GM21367 (cell line): Measurements from ENCODE around the gene SLC9A8.

Source experiments
- ATAC-seq: cut with Tn5 transposase; IDR thresholded peaks from one replicate; pipeline ENCODE4 v1.9.1; 2021; ENCODE audit not compliant: unreplicated experiment

SLC9A8 gene

DNA sequence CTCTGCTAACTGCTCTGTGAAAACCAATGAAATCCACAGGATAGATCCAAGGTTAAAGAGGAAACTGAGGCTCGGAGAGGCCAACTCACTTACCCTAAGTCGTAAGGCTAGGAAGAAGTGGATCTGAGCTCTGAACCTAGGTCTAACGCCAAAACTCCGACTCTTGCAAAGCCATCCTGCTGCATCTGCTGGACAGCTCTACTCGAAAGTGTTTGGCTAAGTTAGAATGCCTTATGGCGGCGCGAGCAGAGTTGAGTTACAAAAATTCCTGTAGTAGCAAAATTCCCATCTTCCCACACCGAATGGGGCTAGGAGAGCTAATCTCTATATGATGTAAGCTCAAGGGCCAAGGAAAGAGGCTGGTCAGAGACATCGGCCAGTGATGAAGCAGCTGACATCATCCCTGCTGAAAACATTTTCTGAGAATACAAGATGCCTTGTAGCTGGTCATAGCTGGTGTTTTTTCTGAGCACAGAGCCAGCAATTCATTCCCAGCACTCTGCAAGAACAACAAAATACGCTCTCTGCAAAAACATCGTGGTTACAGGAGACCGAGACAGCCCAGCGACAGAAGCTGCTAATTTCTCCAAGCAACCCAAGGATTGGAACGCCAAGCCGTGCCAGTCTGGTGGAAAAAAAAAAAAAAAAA is 100.9 kb downstream of the SLC9A8 start:
- ATAC-seq, result no peak

DNA sequence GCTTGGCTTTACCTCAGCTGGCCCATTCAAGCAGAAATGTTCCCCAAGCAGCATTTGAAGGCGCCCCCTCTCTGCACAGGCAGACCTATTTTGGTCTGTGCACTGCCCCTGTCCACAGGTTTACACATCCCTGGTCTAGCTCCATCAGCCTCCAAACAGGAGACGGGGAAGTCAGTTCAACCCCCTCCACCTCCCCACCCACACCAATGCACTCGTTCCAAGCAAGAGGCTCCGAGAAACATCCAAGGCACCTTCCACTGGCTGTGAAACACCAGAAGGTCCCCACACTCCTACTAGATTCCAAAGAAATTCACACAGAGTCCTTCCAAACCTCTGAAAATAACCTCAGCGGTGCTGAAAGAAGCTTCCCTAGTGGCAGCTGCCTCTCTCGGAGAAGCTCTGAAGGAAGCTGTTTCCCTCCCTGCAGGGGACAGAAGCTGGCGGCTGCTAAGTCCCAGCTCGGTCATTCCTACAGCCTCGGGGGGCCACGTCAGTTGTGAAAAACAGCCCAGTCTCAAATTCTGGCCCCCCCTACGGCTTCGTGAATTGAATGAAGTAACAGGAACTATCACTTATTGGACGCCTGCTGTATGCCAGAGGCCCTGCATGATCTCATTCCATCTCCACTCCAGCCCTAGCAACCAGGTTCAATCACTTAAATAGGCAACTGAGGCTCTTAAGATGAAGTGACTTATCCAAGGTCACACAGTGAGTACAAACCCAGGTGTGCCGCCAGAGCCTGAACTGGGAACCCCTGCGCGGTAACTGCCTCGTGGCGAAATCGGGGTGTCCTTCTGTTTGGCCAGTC is 101.9 kb downstream of the SLC9A8 start:
- ATAC-seq, result peak; percentile 8

DNA sequence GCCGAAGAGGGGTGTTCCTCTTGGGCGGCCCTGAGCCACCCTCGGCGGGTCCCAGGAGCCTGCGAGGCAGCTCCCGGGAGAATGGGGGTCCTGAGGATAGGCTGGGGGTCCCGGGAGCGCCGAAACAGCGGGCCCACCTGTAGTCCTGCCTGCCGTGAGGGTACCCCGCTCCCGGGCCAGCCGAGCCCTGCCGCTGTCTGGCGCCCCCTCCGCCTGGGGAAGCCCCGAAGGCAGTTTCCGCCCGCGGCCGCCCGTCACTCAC is 102.4 kb downstream of the SLC9A8 start:
- ATAC-seq, result peak; percentile 19

DNA sequence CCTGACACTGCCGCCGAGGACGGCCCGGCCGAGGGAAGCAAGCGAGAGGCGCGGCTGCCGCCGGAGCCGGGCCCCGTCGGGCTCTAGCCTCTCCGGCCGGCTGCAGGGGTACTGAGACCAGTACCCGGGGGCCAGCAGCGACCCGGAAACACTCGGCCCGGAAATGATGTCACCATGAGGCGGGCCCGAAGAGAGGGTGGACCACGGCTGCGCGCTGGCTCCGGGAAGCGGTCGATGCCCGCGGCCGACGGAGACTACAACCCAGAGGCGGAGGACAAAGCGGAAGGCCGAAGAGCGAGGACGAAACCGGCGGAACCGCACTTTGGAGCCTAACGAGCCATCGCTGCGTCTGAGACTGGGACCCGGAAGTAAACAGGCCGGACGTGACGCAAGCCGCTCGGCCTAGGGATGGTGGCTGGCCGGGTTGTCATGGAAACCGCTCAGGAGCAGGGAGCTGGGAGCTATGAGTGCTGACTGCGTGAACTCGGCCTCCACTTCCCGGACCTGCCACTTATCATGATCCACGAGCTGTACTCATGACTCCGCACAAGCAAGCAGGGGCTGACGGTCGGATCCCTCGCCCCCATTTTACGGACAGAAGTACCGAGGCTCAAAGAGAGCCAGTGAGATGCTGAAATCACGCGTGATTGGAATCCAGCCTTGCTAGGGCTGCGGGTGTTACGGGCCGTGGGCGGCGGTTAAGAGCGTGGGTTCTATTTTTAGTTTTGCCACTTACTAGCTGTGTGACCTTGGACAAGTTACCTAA is 102.9 kb downstream of the SLC9A8 start, which contains the start of gene SPATA2:
Gene SPATA2, minus strand, starts transcription at position 150 of the 766 bp plus-strand sequence. CDS start 7,039 bp downstream, outside the sequence.
- ATAC-seq, result peak; percentile 75

DNA sequence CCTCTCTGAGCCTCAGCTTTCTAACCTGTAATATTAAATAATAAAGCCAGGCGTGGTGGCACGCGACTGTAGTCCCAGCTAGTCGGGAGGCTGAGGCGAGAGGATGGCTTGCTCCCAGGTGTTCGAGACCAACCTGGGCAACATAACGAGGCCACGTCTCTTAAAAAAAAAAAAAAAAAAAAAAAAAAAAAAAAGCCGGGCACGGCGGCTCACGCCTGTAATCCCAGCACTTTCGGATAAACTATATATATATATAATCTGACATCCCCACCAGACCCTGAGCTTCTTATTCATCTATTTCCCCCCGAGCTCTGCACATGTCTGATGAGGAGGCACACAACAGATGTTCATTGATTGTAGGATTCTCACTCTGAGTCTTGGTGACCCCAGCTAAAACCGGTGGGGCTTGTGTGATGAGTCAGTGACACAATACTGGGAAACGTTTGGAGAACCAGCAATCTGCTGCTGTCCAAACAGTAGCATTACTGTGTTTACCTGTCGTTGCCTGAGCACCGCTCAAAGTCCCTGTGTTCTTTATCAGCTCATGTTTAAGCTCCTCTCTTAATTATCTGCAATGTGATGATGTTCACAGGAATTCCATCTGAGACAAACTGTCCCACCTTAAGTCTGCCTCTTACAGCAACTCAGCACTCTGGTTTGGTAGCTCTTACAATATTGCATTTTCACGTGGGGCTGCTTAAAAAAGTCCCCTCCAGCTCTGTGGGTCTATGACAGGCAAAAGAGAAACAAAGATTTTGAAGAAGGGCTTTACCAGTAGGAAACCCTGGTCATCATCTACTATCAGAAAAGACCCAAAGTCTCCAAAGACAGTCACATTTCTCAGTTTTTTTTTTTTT is 103.7 kb downstream of the SLC9A8 start:
- no peak for ATAC-seq

DNA sequence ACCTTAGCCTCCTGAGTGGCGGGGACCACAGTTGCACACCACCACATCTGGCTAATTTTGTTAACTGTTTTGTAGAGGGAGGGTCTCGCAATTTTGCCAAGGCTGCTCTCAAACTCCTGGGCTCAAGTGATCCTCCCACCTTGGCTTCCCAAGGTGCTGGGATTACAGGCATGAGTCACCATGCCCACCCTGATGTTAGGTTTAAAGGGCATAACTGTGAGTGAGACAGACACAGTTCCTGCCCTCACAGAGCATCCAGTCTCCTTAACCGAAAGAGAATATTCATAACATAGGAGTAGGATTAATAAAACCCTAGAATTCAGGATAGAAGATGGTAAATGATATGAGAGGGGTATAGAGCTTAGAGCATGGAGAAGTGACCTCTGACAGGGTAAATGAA is 105.8 kb downstream of the SLC9A8 start:
- ATAC-seq, result no peak

DNA sequence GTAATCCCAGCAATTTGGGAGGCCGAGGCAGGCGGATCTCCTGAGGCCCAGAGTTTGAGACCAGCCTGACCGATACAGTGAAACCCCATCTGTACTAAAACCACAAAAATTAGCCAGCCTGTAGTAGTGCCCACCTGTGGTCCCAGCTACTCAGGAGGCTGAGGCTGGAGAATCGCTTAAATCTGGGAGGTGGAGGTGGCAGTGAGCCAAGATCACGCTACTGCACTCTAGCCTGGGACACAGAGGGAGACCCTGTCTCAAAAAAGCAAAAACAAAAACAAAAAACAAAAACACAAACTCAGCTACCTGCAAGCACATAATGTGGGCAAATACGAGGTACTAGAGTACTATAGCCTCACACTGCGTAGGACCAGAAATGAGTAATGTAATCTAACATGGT is 106.4 kb downstream of the SLC9A8 start:
- no peak for ATAC-seq

DNA sequence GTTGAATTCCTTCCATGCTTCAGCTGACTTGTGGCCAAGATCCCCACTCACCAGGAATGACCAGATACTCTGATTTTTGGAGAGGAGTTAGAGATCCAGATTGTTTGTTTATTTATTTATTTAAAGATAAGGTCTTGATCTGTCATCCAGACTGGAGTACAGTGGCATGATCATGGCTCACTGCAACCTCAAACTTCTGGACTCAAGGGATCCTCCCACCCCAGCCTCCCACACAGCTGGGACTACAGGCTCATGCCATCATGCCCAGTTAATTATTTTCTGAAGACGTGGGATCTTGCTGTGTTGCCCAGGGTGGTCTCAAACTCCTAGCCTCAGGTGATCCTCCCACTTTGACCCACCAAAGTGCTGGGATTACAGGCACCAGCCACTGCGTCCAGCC is 106.8 kb downstream of the SLC9A8 start:
- no peak for ATAC-seq

DNA sequence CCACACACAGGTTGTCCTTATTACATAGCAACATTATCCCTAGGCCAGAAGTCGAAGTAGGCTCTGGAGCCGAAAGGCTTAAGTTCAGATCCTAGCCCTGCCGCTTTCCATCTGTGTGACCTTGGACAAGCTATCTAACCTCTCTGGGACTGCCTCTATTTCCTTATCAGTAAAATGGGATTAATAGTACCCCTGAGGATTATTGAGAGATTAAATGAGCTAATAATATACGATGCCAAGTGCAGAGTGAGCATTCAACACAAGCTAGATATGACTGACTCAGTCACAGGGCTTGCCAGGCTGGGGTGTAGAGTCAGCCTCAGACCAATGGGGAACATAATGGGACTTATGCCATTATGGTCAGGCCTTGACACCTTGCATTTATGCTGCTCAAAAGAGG is 111.6 kb downstream of the SLC9A8 start:
- no peak for ATAC-seq

DNA sequence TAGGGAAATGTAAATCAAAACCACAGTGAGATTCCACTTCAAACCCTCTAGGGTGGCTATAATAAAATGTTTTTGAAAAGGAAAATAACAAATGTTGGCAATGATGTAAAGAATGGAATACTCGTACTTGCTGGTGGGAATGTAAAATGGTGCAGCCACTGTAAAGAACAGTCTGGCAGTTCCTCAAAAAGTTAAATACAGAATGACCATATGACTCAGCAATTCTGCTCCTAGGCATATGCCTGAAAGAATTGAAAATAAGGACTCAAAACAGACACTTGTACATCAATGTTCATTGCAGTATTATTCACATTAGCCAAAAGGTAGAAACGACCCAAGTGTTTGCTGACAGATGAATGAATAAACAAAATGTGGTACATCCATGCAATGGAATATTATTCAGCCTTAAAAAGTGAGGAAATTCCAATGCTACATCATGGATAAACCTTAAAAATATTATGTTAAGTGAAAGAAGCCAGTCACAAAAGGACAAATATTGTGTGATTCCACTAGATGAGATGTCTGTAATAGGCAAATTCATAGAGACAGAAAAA is 113.3 kb downstream of the SLC9A8 start:
- ATAC-seq, result no peak

DNA sequence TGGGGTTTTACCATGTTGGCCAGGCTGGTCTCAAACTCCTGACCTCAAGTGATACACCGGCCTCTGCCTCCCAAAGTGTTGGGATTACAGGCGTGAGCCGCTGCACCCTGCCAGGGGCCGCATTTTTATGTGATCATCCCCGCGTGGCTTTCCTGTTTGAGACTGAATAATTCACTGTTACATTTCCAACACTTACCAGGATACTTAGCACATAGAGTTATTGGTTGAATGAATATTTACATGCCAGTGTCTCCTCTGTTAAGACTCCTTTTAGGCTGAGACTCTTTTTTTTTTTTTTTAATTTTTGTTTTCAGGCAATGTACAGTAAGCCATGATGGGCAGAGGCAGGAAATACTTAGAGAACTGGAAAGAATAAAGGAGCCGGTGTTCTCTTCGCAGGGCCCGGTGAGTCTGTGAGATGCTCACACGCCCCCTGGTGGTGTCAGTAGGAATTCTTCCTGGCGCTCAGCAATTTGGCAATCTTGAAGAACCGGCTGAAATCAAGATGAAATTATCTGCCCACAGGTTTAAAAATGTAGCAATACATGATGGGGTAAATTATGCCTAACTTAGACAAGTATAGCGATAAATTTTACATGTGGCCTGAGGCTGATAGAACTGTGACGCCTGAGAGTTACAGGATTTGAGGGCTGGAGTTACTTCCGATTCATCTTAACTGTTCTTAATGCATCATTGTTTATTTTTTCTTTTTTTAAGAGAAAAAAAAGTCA is 115.9 kb downstream of the SLC9A8 start:
- ATAC-seq, result no peak

DNA sequence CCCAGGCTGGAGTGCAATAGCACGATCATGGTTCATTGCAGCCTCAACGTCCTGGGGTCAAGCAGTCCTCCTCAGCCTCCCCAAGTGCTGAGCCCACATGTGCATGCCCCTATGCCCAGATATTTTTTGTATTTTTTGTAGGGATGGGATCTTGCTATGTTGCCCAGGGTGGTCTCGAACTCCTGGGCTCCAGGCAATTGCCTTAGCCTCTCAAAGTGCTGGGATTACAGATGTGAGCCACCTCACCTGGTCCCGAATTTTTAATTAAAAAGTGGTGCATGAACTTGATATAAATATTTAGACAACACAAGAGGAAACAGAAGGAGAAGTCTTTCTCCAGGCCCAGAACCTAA is 116.5 kb downstream of the SLC9A8 start:
- ATAC-seq, result no peak

DNA sequence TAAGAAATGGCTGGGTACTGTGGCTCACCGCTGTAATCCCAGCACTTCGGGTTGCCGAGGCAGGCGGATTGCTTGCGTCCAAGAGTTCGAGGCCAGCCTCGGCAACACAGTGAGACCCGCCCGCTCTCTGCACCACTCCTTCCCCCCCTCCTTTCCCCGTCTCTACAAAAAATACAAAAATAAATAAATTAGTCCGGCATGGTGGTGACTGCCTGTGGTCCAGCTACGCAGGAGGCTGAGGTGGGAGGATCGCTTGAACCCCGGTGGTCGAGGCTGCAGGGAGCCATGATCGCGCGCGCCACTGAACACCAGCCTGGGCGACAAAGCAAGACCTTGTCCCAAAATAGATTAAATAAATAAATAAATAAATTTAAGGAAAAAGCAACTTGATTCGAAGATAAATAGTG is 123.1 kb downstream of the SLC9A8 start:
- no peak for ATAC-seq

DNA sequence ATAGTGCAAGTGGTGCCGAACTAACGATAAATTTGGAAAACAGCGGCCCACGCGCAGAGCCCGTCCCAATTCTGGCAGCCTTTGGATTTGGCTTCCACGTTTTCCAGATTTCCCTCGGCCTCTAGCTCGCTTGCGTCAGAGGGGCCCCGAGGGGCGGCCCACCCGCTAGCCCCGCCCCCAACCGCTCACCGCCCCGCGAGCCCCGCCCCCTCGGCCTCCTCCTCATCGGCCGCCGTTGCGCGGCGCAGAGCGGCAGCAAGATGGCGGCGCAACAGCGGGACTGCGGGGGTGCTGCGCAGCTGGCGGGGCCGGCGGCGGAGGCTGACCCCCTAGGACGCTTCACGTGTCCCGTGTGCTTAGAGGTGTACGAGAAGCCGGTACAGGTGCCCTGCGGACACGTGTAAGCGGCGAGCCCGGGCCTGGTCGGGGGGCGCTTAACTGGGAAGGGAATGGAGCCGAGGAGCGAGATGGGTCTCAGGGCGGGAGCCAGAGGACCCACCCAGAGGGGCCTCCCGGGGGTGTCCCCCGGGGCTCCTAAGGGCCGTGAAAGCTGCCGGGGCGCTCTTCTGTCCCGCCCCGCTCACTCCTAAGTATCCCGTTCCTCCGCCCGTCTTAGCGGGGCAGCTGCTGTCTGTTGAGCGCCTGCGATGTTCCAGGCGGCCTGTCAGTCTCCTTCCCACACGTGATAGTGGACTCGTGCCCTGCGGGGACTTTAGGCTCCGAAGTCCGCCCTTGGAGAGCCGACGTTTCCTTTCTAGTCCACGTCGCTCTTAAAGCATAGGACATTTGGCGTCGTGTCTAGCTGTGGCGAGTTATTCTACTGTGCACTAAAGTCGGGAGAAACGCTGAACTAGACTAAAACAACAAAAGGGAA is 123.8 kb downstream of the SLC9A8 start, which contains the start of gene RNF114:
Gene RNF114, plus strand, starts transcription at position 245 of the 874 bp plus-strand sequence. Its CDS starts 16 bp downstream, at position 261.
- peak; percentile 51 for ATAC-seq

DNA sequence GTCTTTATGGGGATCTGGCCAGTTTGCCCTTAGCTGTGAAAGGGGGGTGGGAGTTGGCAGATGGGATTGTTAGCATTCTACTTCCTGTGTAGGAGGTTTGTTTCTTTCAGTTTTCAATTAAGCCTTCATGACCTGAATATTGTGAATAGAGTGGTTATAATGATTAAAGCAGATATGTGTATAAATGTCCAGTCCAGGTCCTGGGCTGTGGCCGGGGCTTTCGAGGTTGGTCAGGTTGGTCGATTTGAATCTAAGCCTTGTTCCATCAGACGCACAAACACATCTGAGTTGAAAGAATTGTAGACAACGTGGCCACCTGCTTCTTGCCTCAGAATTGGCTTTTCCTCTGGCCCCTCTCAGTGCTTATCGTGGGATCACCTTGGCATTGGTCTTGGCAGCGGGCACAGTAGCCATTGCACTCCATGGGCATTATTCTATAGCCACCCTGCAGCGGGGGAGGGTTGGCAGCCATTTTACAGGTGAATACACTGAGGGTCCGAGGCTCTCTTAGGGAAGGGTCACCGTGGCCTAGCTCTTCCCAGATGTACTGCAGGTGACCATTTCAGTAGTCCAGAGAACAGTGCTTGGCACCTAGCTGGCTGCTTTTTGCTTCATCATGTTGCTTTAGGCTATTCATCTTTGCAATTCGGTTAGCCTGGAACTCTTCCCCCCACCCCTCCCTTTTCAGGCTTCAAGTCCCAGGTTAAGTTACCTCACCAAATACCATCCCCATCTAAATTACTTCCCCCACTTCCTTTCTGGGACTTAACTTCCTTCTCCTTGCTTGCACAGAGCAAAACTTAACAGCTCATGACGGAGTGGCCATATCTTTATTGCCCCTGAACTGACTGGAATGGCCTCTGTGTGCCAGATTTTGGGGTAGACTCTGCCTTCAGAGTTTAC is 124.7 kb downstream of the SLC9A8 start:
- no peak for ATAC-seq

DNA sequence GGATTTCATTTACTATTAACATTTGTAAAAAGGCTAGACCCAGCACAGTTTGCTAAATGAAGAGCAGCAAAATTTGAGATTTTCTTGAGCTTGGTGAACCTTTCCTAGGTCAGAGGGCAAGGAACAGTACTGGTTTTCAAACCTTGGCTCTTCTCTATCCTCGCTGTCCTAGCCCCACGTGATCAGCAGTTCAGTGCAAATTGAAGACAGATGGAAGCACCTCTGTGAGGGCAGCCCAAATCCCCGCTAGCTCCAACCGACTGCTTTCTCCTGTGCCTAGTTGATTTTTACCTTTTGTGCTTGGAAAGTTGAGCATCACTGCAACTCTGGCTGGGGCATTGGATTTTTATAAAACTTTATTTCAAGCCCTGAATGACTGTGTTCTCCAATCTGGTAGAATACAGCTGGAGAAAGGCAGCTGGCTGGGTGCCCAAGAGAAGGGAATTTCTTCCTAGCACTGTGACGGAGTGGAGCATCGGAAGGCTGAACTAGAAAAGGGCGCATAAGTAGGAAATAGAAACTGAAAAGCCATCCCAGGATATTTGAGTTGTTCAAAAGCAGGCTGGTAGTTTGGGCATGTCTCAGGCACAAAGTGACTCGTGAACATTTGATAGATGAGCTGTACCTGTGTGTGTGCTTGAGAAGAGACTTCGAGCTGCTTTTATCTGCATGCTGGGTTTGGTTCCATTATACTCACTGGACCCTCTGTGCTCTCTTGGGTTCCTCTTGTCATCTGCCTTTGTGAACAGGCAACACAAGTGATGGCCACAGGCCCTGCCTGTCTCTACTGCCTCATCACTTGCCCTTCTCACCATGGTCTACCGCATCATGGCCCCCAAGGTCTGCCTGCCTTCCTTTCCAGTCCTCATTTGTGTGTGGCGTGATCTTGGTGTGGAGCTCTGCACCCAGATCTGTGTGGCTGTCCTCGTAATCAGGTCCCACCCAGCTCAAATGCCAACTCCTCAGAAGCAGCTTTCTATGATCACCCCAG is 125.8 kb downstream of the SLC9A8 start:
- no peak for ATAC-seq

DNA sequence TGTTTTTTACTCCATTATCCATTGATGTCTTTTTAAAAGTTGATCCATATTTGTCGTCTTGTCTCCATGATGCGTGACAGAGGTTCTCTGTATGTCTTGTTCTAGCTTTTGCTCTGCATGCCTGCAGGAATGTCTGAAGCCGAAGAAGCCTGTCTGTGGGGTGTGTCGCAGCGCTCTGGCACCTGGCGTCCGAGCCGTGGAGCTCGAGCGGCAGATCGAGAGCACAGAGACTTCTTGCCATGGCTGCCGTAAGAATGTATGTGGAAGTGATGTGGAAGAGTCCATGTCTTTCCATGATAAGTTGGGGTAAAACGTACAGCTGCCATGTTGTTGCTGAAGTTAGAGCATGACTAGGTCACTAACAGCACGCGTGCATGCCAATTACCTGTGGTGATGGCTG is 128.8 kb downstream of the SLC9A8 start:
- no peak for ATAC-seq
